ENCODE measurements around the gene CHKB. TPM values are rescaled to one million over a fixed set of nuclear protein-coding genes. Genes with fewer than 3 reads are reported as not detected.

CHKB gene
- total and polyA plus RNA-seq, 10 of the 15 experiments (the other 5 are each of a cell fraction or from before 2014, with no cell fraction given): 10.0 to 93.9 (median 57.0) TPM

- no peak for TF ChIP-seq CTCF (IDR thresholded peaks at IDR 0.05 in 2 of 3, conservative IDR thresholded peaks at IDR 0.05 in 1 of 3; ENCODE audit: control insufficient read depth in 2 of 3, extremely low read depth in 1 of 3, insufficient read depth in 1 of 3, low read depth in 3 of 3, low read length in 3 of 3)
- TF ChIP-seq IRF4 (IDR thresholded peaks at IDR 0.05; ENCODE audit: low read depth, low read length): 0 out of 2 replicates have a peak, but pooled peaks have one; percentile 4
- peak; percentile 10 for TF ChIP-seq SP1 (IDR thresholded peaks at IDR 0.05; ENCODE audit: low read depth, low read length)
- no peak for TF ChIP-seq FOXK2 (IDR thresholded peaks at IDR 0.05)
- TF ChIP-seq MEF2B (IDR thresholded peaks at IDR 0.05; ENCODE audit: partially characterized antibody, poor library complexity, severe bottlenecking): no peak
- TF ChIP-seq CBX3 (IDR thresholded peaks at IDR 0.05; ENCODE audit: borderline replicate concordance, low read depth): no peak
- peak; percentile 77; the same call in 1 of the 2 replicates for TF ChIP-seq LARP7 (IDR thresholded peaks at IDR 0.05)
- TF ChIP-seq, protein P1, sequence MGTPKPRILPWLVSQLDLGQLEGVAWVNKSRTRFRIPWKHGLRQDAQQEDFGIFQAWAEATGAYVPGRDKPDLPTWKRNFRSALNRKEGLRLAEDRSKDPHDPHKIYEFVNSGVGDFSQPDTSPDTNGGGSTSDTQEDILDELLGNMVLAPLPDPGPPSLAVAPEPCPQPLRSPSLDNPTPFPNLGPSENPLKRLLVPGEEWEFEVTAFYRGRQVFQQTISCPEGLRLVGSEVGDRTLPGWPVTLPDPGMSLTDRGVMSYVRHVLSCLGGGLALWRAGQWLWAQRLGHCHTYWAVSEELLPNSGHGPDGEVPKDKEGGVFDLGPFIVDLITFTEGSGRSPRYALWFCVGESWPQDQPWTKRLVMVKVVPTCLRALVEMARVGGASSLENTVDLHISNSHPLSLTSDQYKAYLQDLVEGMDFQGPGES (IDR thresholded peaks at IDR 0.05): no peak
- TF ChIP-seq NBN (IDR thresholded peaks at IDR 0.05): no peak
- TF ChIP-seq NFYB (IDR thresholded peaks at IDR 0.05; ENCODE audit: insufficient read depth, low read depth, low read length): no peak
- TF ChIP-seq RFX5 (IDR thresholded peaks at IDR 0.05; ENCODE audit: low read depth, low read length): no peak
- TF ChIP-seq EED (IDR thresholded peaks at IDR 0.05; ENCODE audit: low read depth): peak; percentile 59
- no peak for TF ChIP-seq MTA3 (IDR thresholded peaks at IDR 0.05; ENCODE audit: borderline replicate concordance, low read length)
- no peak for TF ChIP-seq FOXM1 (IDR thresholded peaks at IDR 0.05; ENCODE audit: low read depth, low read length)
- no peak for TF ChIP-seq JUND (IDR thresholded peaks at IDR 0.05; ENCODE audit: low read depth, low read length)
- no peak for TF ChIP-seq RUNX3 (IDR thresholded peaks at IDR 0.05; ENCODE audit: low read length)
- no peak for TF ChIP-seq MTA2 (IDR thresholded peaks at IDR 0.05; ENCODE audit: low read depth)
- TF ChIP-seq NR2C1 (IDR thresholded peaks at IDR 0.05): peak; percentile 31; the same call in 1 of the 2 replicates
- TF ChIP-seq EGR1 (IDR thresholded peaks at IDR 0.05; ENCODE audit: borderline replicate concordance in 1 of 2, low read depth in 2 of 2, low read length in 2 of 2): peak in 1 of 2 experiments; percentile 41; a peak in 2 of 3 replicates
- no peak for TF ChIP-seq ZBED1 (IDR thresholded peaks at IDR 0.05; ENCODE audit: borderline replicate concordance)
- 0 out of 2 replicates have a peak, but pooled peaks have one; percentile 5 for TF ChIP-seq SIN3A (IDR thresholded peaks at IDR 0.05; ENCODE audit: low read depth, low read length)
- peak; percentile 88 for TF ChIP-seq MXI1 (IDR thresholded peaks at IDR 0.05; ENCODE audit: low read depth, low read length)
- no peak for TF ChIP-seq CEBPZ (IDR thresholded peaks at IDR 0.05; ENCODE audit: low read depth, low read length)
Measured at GRCh38 chr22:50529897-50530579, 52.6 kb downstream of the CHKB start, which contains the start of gene TYMP (continued).

Measured in GM12878 (cell line).